ENCODE data around the gene ALPL. TPM values are rescaled to one million over a fixed set of nuclear protein-coding genes. Genes with fewer than 3 reads are reported as not detected.
A peak's percentile ranks its signal among the peaks of the same experiment; 100 is the strongest.

ALPL gene
- total RNA-seq, 1 experiment from 2014 or later: not detected

- no TSS peak for BruUV-seq (replicated peaks)
- Histone ChIP-seq H3F3A (ENCODE audit: insufficient read depth, low read depth) (no peaks in the 10 kb centered on the region), H3K4me2 (no peak overlapping the region), H3K9me2 (ENCODE audit: insufficient read depth) (no peaks in the 10 kb centered on the region), H3K27me3 (ENCODE audit: insufficient read depth, low read depth) (no peaks in the 10 kb centered on the region), H4K20me1 (ENCODE audit: insufficient read depth) (no peaks in the 10 kb centered on the region), H3K4me1 (replicated peaks; ENCODE audit: insufficient read depth) (peaks cover 11% of the 10 kb centered on the region; the same call in 1 of the 2 replicates), H3K27ac (no peak overlapping the region), H3K79me2 (ENCODE audit: low read depth) (no peaks in the 10 kb centered on the region), H3K36me3 (ENCODE audit: low read depth) (no peaks in the 10 kb centered on the region), H2AFZ (no peak overlapping the region), H3K9me3 (ENCODE audit: insufficient read depth, low read depth) (no peaks in the 10 kb centered on the region), H3K4me3 (no peak overlapping the region)
- CTCF ChIA-PET: no interaction called here
- intact Hi-C loops (cut with micrococcal nuclease; ENCODE audit: unreplicated experiment): loop anchor here (5.0 kb wide), 1 partner anchor 34 kb away; no protein-coding TSS in a partner anchor
- POLR2A ChIA-PET (ENCODE audit: unreplicated experiment): no interaction called here
- no peak for TF ChIP-seq EZH2 (IDR thresholded peaks at IDR 0.05; ENCODE audit: low read depth)
- no peak for TF ChIP-seq CTCF (conservative IDR thresholded peaks at IDR 0.05)
- no peak for DNase-seq
Measured at GRCh38 chr1:21593231-21593630, 84.0 kb downstream of the ALPL start.

GRCh38 chr1:21594501-21594900 lies 85.3 kb downstream of the ALPL start:
- H2AFZ ChIP-seq: no peak overlapping the region

More at GRCh38 chr1:21594501-21594900, 85.3 kb downstream of the ALPL start:
- no peaks in the 10 kb centered on the region for H3K36me3 ChIP-seq (ENCODE audit: low read depth)
- no TSS peak for BruUV-seq (replicated peaks)
- peak; percentile 56 to 66 for DNase-seq
- no peaks in the 10 kb centered on the region for H3K9me3 ChIP-seq (ENCODE audit: insufficient read depth, low read depth)
- ChIA-PET CTCF (interaction anchor here (0.6 kb wide), 1 partner anchor 57 kb away, joined by 6 read pairs; no protein-coding TSS in a partner anchor), POLR2A (ENCODE audit: unreplicated experiment) (interaction anchor here (0.5 to 0.8 kb wide), 2 partner anchors 29 to 264 kb away, joined by 3 to 7 read pairs; no protein-coding TSS in a partner anchor)
- H3K9me2 ChIP-seq (ENCODE audit: insufficient read depth): no peaks in the 10 kb centered on the region
- H3K79me2 ChIP-seq (ENCODE audit: low read depth): no peaks in the 10 kb centered on the region
- no peaks in the 10 kb centered on the region for H3K27me3 ChIP-seq (ENCODE audit: insufficient read depth, low read depth)
- H3F3A ChIP-seq (ENCODE audit: insufficient read depth, low read depth): no peaks in the 10 kb centered on the region
- TF ChIP-seq CTCF (conservative IDR thresholded peaks at IDR 0.05): no peak
- TF ChIP-seq EZH2 (IDR thresholded peaks at IDR 0.05; ENCODE audit: low read depth): no peak
- intact Hi-C loops (cut with micrococcal nuclease; ENCODE audit: unreplicated experiment): loop anchor here (2.0 to 5.0 kb wide), 2 partner anchors 33 to 44 kb away; no protein-coding TSS in a partner anchor
- H4K20me1 ChIP-seq (ENCODE audit: insufficient read depth): no peaks in the 10 kb centered on the region
- H3K4me2 ChIP-seq: no peak overlapping the region
- peaks cover 11% of the 10 kb centered on the region; the same call in 1 of the 2 replicates for H3K4me1 ChIP-seq (replicated peaks; ENCODE audit: insufficient read depth)
- H3K27ac ChIP-seq: no peak overlapping the region
- no peak overlapping the region for H3K4me3 ChIP-seq
